ENCODE data around the gene EYS.

EYS gene

GRCh38 chr6:65707126-65707826 is at the start of gene EYS:
Gene EYS (minus strand): TSS chr6:65707226. CDS start chr6:65495410, 211,816 bp downstream.
- no peak for DNase-seq

- DNase-seq, result no peak
Observed at GRCh38 chr6:65746302-65746701, 39.3 kb upstream of the EYS start.

GRCh38 chr6:65745614-65746013 is 38.6 kb upstream of the EYS start:
- no peak for DNase-seq

GRCh38 chr6:65728879-65729479 is 22.0 kb upstream of the EYS start:
- no peak for DNase-seq

DNA sequence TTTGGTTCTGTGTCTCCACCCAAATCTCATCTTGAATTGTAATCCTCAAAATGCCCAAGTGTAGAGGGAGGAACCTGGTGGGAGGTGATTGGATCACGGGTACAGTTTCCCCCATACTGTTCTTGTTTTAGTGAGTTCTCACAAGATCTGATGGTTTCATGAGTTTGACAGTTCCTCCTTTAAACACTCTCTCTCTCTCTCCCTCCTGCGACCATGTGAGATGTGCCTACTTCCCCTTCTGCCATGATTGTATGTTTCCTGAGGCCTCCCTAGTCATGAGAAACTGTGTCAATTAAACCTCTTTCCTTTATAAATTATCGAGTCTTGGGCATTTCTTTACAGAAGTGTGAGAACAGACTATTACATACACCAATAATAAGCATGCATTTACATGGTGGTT is 12.1 kb upstream of the EYS start:
- no peak for DNase-seq

GRCh38 chr6:65711531-65711930 is 4.5 kb upstream of the EYS start:
- DNase-seq, result no peak

DNA sequence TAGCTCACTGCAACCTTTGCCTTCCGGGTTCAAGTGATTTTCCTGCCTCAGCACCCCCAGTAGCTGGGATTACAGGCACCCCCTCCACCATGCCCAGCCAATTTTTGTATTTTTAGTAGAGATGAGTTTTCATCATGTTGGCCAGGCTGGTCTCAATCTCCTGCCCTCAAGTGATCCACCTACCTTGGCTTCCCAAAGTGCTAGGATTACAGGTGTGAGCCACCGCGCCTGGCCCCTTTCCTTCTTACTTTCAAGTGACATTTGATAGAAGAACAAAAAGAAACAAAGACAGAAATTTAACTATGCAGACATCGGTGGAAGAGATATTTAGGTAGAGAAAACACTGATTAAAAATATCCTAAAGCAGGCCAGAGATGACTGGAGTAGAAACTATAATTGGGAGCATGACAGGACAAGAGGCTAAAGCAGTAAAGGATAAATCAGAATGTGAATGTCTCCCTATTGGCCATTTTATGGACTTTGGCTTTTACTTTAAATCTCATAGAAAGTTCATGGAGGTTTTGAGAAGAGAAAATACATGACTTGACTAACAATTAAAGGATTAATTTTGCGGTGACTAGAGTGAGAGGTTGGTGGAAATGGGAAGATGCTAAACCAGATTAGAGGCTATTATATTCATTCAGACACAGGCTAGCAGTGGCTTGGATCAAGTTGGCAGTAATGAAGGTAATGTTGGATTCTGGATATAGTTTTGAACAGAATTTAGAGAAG is 2.2 kb upstream of the EYS start:
- no peak for DNase-seq

DNA sequence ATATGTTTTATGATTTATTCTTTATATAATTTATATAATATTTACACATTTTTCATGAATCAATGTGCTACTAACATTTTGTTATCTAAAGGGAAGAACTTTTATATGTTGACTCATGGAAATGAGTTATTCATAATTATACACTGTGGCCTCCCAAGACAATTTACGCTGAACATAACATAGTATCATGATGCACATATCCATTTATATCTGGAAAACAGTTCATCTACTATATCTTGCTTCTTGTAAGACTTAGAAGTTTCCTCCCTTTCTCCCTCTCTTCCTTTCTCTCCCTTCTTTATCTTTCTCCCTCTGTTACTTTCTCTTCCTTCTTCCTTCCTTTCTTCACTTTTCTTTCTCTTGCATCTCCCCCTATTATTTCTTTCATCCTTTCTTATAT is 1.1 kb upstream of the EYS start:
- DNase-seq, result no peak

DNA sequence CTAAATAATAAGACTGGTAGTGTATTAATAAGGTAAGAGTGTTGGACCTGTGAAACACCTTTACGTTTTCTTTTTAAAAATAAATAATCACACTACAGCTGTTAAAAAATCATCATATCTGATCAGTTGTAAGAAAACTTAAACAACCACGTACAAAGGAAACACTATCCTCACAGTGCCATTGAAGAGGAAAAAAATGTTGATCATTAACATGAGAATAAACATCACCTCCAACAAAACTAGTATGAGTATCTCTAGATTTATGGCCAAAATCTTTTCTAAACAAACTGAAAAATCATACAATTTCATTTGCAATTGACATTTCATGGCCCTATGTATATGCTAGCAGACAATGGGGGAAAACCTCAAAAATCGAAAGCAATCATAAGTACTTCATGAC is 590 bp downstream of the EYS start:
- no peak for DNase-seq

- no peak for DNase-seq
Observed at GRCh38 chr6:65701325-65701724, 5.7 kb downstream of the EYS start.

DNA sequence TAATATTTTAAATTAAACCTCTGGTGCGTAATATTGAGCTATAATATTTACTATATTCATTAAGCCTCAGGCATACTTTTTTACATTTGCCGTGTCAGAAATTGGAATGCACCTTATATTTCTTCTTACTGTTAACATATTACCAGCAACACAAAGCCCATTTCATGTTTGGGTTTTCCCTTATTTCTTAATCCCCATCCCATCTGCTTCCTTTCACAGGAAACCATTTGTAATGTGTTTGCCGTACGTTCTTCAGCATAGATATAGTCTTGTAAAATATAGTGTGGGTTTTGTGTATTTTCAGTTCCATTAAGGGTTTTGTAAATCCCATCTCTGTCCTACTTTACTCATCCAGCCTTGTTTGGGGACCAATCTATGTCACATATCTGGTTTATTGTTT is 6.5 kb downstream of the EYS start:
- no peak for DNase-seq

GRCh38 chr6:65692109-65692508 is 14.9 kb downstream of the EYS start:
- DNase-seq, result no peak

GRCh38 chr6:65680232-65680631 is 26.8 kb downstream of the EYS start:
- no peak for DNase-seq

GRCh38 chr6:65671922-65672321 is 35.1 kb downstream of the EYS start:
- DNase-seq, result no peak

DNA sequence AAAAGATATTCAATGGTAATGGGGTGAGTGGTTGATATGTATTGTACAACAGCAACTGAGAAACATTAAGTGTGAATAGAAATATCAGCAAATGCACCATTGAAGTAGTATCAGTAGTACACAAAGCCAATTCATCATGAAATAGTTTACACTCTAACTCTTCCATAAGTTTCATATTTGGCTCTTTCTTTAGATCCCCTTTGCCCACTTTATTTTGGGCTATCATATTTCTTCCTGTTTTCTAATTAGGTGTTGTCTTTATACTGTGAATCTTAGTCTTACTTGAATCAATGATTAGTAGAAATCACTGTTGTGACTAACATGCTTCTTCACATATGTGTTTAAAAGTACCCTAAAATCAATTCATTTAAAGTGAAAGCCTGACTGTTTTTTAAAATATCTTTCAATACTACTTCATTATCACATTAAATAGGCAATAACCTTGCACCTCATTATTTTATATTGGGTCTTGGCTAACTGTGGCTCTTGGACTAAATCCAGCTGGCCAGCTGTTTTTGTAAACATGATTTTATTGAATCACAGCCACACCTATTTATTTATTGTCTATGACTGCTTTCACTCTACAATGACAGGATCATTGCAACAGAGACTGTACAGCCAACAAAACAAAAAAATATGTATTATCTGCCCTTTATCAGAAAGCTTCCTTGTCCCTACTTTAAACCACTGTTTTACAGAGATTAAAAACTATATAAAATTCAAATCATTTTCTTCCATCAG is 38.9 kb downstream of the EYS start:
- DNase-seq, result no peak

DNA sequence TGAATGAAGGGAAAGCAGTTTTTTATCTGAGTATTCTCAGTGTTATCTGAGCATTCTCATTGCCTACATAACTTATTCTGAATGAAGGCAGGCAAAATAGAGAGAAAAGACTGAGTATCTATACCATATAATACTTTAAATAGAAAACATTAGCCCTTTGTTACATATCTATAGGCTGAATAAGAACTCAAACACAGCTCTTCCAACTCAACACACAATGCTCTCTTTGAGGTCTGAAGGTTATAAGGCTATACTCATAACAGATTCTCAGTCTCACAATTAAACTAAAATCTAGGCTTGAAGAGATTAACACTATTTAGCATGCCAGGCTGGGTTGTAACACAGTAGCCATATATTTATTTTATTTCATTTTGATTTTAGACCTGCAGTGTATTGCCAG is 56.9 kb downstream of the EYS start:
- DNase-seq, result no peak

DNA sequence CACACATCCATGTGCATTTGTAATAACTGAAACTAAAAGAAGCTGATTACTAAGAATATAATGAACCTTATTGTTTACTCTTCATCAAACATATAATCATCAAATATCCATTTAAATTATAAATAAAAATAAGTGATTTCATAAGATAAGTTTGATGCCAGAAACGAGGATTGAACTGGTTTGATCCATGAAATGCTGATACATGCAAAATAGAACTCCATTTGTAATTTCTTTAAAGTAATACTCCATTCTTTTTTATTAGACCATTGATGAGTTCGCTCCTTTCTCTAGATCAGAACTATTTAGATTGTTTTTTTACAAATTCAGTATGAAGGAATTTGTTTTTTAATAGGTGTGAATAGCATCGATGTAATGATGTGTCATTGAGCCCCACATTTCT is 57.6 kb downstream of the EYS start:
- no peak for DNase-seq

DNA sequence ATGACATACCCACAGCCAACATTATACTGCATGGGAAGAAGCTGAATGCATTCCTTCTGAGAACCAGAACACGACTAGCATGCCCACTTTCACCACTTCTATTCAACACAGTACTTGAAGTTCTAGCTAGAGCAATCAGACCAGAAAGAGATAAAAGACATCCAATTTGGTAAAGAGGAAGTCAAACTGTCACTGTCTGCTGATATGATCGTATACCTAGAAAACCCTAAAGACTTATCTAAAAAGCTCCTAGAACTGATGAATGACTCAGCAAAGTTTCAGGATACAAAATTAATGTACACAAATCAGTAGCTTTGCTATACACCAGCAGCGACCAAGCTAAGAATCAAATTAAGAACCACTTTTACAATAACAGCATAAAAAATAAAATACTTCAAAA is 60.5 kb downstream of the EYS start:
- no peak for DNase-seq

GRCh38 chr6:65642776-65643175 is 64.2 kb downstream of the EYS start:
- DNase-seq, result no peak

- no peak for DNase-seq
Observed at GRCh38 chr6:65638047-65638831, 68.8 kb downstream of the EYS start.

GRCh38 chr6:65637289-65638046 is 69.6 kb downstream of the EYS start:
- DNase-seq, result no peak

DNA sequence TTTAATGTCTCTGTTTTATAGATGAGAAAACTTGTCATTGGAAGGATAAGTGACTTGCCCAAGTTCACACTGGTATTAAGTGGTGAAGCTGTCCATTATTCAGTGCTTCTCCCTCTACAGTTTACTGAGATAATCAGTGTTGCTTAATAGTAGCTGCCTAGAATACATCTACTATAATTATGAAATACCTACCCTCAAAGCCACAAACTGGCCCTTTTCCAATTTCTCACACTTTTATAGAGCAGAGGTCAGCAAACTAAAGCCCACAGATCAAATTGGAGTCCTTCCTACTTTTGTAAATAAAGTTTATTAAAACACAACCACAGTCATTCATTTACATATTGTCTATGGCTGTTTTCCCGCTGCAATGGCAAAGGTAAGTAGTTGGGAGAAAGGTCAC is 73.5 kb downstream of the EYS start:
- DNase-seq, result no peak

All from CD4-positive, alpha-beta T cell treated with Interleukin-6 for 4 hours (primary cell).